ENCODE data around the gene ERBB2.

DNA sequence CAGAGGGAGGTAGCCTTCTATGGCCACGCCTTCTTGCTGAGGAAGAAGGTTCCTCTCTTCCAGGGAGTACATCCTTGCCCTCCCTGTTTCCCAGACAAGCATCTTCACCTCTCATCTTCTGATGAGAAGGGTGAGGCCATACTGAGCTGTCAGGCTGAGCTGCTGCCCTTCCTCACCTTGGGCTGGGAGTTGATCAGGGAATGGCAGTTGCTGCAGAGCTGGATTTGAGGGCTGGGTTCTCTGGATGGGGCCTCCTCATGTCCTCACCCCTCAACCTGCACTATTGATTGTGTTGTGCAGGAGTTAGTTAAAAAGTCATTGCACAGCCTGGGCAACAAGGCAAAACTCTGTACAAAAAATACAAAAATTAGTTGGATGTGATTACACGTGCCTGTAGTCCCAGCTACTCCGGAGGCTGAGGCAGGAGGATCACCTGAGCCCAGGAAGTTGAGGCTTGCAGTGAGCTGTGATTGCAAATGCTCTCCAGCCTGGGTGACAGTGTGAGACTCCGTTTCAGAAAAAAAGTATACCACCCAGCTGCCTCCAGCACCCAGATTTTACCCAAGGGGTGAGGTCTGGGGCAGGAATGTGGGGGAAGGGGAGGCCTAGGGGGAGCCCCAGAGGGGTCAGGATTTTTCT, 2.0 kb downstream of the ERBB2 start:
- TF ChIP-seq, protein P1, sequence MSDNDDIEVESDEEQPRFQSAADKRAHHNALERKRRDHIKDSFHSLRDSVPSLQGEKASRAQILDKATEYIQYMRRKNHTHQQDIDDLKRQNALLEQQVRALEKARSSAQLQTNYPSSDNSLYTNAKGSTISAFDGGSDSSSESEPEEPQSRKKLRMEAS (IDR thresholded peaks at IDR 0.05; ENCODE audit: low read depth, low read length), result no peak
- TF ChIP-seq, protein P2, sequence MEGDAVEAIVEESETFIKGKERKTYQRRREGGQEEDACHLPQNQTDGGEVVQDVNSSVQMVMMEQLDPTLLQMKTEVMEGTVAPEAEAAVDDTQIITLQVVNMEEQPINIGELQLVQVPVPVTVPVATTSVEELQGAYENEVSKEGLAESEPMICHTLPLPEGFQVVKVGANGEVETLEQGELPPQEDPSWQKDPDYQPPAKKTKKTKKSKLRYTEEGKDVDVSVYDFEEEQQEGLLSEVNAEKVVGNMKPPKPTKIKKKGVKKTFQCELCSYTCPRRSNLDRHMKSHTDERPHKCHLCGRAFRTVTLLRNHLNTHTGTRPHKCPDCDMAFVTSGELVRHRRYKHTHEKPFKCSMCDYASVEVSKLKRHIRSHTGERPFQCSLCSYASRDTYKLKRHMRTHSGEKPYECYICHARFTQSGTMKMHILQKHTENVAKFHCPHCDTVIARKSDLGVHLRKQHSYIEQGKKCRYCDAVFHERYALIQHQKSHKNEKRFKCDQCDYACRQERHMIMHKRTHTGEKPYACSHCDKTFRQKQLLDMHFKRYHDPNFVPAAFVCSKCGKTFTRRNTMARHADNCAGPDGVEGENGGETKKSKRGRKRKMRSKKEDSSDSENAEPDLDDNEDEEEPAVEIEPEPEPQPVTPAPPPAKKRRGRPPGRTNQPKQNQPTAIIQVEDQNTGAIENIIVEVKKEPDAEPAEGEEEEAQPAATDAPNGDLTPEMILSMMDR (IDR thresholded peaks at IDR 0.05; ENCODE audit: low read depth, low read length), result no peak
- TF ChIP-seq MYC (IDR thresholded peaks at IDR 0.05; ENCODE audit: low read depth, low read length) (no peak), POLR2A (IDR thresholded peaks at IDR 0.05; ENCODE audit: extremely low read depth, insufficient read length) (no peak)
